Activated CD4-positive, alpha-beta T cell treated with anti-CD3 and anti-CD28 coated beads for 1 hour (primary cell): ENCODE measurements around the gene DCXR.

Source experiments
- DNase-seq: peaks from one replicate; pipeline ENCODE4 v3.0.0-alpha.2; 2020

Gene DCXR

GRCh38 chr17:82008941-82009405 lies 28.5 kb downstream of the DCXR start:
- DNase-seq, result no peak

GRCh38 chr17:82008258-82008940 lies 29.1 kb downstream of the DCXR start:
- DNase-seq, result no peak

GRCh38 chr17:82007495-82008257 lies 29.8 kb downstream of the DCXR start:
- no peak for DNase-seq

GRCh38 chr17:82007228-82007494 lies 30.3 kb downstream of the DCXR start:
- DNase-seq, result no peak

- DNase-seq, result no peak
Measured at GRCh38 chr17:82006468-82007227, 30.8 kb downstream of the DCXR start.

GRCh38 chr17:82005701-82006348 lies 31.7 kb downstream of the DCXR start:
- no peak for DNase-seq

GRCh38 chr17:82004517-82005455 lies 32.7 kb downstream of the DCXR start:
- no peak for DNase-seq

- no peak for DNase-seq
Measured at GRCh38 chr17:82003411-82004381, 33.8 kb downstream of the DCXR start.

- no peak for DNase-seq
Measured at GRCh38 chr17:82001571-82002056, 35.9 kb downstream of the DCXR start.

GRCh38 chr17:82000803-82001570 lies 36.5 kb downstream of the DCXR start:
- no peak for DNase-seq

- no peak for DNase-seq
Measured at GRCh38 chr17:81999976-82000802, 37.3 kb downstream of the DCXR start.

- no peak for DNase-seq
Measured at GRCh38 chr17:81999587-81999975, 37.9 kb downstream of the DCXR start.

- DNase-seq, result no peak
Measured at GRCh38 chr17:81998691-81999438, 38.6 kb downstream of the DCXR start.

GRCh38 chr17:81998212-81998611 lies 39.3 kb downstream of the DCXR start:
- no peak for DNase-seq

GRCh38 chr17:81996757-81997441 lies 40.6 kb downstream of the DCXR start:
- DNase-seq, result no peak

- no peak for DNase-seq
Measured at GRCh38 chr17:81996232-81996756, 41.2 kb downstream of the DCXR start.

GRCh38 chr17:81995463-81996231 lies 41.9 kb downstream of the DCXR start:
- DNase-seq, result no peak
